ES-I3 (cell line): ENCODE data around the gene LEFTY2.

Source experiments
- H3K36me3 ChIP-seq: 2 replicates; pipeline ENCODE4 v1.6.1; 2013; ENCODE audit warnings: mild to moderate bottlenecking, low read length, control low read depth, moderate library complexity; ENCODE audit not compliant: insufficient read depth
- H3K4me1 ChIP-seq: 2 replicates; pipeline ENCODE4 v1.6.1; 2013; ENCODE audit warnings: mild to moderate bottlenecking, control low read depth, low read length; ENCODE audit not compliant: insufficient read depth
- H3K9ac ChIP-seq: 2 replicates; pipeline ENCODE4 v1.6.1; 2013; ENCODE audit warnings: low read depth, mild to moderate bottlenecking, low read length, moderate library complexity
- H3K9me3 ChIP-seq: 2 replicates; pipeline ENCODE4 v1.6.1; 2013; ENCODE audit warnings: mild to moderate bottlenecking, low read length, moderate library complexity; ENCODE audit not compliant: control insufficient read depth, insufficient read depth

LEFTY2 gene

DNA sequence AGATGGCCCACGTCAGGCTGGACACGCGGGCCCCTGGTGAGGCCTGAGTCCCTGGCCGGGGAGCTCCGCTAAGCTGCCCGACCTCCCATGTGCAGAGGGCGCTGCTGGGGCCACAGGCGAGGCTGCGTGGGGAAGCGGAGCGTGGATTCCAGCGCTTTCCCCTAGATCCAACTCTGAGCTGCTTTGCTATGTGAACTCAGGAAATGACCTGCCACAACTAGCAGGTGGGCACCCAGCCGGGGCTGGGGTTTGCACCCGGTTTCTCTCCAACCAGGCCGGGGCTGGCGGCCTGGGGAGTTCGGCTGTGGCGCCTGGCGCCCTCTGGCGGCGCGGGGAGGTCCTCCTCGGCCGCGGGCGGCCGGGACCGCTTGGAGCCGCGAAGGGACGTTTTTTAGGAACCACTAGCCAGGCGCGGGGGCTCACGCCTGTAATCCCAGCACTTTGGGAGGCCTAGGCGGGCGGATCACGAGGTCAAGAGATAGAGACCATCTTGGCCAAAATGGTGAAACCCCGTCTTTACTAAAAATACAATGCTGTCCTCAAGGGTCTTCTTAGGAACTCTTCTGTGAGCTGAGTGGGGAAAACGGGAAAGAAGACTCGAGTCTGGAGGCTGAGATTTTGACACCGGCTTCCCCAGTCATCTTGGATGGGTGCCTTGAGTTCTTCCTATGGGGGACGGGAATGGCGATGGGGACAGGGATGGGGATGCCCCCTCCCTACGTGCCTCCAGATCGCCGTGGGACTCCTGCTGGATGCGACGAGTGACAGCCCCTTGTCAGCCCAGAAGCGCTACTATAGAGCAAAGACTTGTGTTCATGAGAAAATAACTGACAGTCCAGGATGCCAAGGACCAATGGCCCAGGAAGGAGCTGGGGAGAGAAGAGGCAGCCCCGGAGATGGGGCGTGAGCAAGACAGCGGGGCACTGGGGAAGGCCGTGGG lies 29.6 kb downstream of the LEFTY2 start:
- Histone ChIP-seq H3K36me3 (no peaks in the 10 kb centered on the region), H3K9ac (peak overlapping the region; percentile 32; the same call in 1 of the 2 replicates), H3K4me1 (peaks cover 10% of the 10 kb centered on the region), H3K9me3 (no peaks in the 10 kb centered on the region)

DNA sequence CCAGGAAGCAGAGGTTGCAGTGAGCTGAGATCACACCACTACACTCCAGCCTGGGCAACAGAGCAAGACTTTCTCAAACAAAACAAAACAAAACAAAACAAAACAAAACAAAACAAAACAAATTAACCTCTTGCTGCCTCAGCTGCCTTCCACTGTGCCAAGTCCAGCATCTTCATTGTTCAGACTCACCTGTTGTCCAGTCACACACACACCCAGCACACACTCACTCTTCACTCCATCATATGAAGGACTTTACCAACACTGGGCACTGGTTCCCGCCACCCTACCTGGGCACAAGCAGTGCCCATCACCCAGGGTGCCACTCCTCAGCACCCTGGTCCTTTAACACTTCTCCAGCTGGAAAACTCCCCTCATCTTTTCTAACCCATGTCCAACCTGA lies 31.5 kb downstream of the LEFTY2 start:
- H3K9ac ChIP-seq, result no peak overlapping the region
- H3K36me3 ChIP-seq, result no peaks in the 10 kb centered on the region
- no peaks in the 10 kb centered on the region for H3K9me3 ChIP-seq
- H3K4me1 ChIP-seq, result peaks cover 10% of the 10 kb centered on the region

DNA sequence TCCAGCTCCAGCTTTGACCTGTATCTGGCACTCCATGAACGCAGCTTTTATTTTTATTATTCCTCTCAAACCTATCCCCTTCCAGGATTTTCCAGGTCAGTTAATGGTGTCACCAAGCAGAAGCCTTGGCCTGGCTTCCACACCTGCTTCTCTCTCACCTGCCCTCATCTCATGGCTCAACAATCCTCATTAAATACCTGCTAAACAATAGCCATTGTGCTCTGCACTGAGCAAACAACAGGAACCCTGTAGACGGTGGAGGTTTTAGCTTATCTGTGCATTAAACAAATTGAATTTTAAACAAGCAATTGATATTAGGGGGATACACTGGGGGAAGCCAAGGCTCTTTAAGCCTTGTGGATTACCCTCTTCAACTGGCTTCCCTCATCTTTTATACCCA lies 32.2 kb downstream of the LEFTY2 start:
- Histone ChIP-seq H3K9ac (no peak overlapping the region), H3K9me3 (no peaks in the 10 kb centered on the region), H3K36me3 (no peaks in the 10 kb centered on the region)

DNA sequence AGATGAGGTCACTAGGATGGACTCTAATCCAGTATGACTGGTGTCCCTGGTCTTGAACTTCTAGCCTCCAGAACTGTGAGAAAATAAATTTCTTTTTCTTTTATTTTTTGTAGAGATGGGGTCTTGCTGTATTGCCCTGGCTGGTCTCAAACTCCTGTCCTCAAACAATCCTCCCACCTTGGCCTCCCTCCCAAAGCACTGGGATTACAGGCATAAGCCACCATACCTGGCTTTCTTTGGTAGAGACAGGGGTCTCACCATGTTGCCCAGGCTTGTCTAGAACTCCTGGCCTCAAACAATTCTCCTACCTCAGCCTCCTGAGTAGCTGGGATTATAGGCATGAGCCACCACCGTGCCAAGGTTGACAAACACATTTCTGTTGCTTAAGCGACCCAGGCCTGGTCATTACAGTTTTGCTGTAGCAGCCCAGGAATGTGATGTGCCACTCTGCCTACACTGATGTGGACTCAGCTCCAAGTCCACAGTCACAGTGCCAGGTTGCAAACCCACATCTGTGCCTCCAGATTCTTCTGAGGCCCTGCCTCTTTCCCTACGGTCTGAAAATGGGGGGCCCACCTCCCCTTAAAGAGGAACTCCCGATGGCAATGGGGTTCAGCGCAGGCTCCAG lies 32.9 kb downstream of the LEFTY2 start:
- Histone ChIP-seq H3K36me3 (no peaks in the 10 kb centered on the region), H3K9me3 (no peaks in the 10 kb centered on the region), H3K9ac (no peak overlapping the region), H3K4me1 (peaks cover 10% of the 10 kb centered on the region)

More for the DNA sequence above, 32.2 kb downstream of the LEFTY2 start:
- peaks cover 10% of the 10 kb centered on the region for H3K4me1 ChIP-seq

DNA sequence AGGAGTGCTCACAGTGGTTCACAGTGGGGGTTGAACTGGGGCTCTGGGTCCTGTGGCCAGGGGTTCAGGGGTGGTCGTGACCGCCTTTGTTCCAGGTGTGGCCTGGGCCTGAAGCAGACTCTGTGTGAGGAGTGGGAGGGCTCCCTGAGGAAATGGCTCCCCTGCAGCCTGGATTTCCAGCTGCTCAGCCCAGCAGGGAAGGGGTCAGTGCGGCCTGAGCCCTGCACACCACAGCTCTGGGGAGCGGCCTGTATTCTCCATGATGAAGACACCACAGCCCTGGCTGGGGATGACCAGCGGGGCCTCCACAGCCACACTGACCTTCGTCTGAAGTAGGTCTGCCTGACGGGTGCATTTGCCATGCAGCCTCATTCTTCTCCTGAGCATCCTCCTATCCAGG lies 33.7 kb downstream of the LEFTY2 start:
- H3K9me3 ChIP-seq, result no peaks in the 10 kb centered on the region
- no peak overlapping the region for H3K9ac ChIP-seq
- H3K36me3 ChIP-seq, result no peaks in the 10 kb centered on the region
- H3K4me1 ChIP-seq, result peaks cover 10% of the 10 kb centered on the region

DNA sequence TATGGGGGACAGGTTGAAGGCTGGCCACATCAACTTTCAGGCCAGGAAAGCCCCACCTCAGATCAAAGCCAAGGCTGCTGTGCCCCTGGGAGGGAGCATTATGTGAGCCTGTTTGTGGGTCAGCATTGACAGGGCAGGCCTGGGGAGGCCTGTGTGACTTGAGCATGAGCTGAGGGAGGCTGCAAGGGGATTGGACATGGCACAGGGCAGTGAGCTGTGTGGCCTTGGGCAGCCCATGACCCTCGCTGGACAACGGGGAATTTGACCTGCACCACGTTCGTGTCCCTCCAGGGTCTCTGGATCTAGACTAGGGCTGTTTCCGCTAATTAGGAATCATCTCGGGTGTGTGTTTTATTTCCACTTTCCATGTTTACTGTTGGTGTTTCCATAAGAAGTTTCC lies 34.6 kb downstream of the LEFTY2 start:
- Histone ChIP-seq H3K9ac (no peak overlapping the region), H3K9me3 (no peaks in the 10 kb centered on the region)

DNA sequence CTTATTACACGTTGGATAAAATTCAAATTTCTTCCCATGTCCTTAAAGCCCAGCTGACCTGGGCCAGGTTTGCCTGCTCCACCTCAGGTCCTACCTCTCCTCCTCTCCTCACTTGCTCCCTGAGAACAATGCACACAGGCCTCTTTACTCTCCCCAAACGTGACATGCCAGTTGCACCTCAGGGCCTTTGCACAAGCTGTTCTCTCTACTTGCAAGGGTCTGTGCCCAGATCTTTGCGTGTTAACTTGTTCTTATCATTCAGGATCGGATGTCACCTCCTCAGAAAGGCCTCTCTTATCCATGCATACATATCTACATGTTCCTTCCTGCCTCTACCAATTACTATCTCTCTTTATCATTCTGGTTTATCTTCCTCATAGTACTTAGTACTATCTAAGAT lies 37.4 kb downstream of the LEFTY2 start:
- Histone ChIP-seq H3K36me3 (no peaks in the 10 kb centered on the region), H3K9me3 (no peaks in the 10 kb centered on the region), H3K9ac (no peak overlapping the region), H3K4me1 (peaks cover 14% of the 10 kb centered on the region)

More for the DNA sequence above, 34.6 kb downstream of the LEFTY2 start:
- Histone ChIP-seq H3K4me1 (peaks cover 10% of the 10 kb centered on the region), H3K36me3 (no peaks in the 10 kb centered on the region)

DNA sequence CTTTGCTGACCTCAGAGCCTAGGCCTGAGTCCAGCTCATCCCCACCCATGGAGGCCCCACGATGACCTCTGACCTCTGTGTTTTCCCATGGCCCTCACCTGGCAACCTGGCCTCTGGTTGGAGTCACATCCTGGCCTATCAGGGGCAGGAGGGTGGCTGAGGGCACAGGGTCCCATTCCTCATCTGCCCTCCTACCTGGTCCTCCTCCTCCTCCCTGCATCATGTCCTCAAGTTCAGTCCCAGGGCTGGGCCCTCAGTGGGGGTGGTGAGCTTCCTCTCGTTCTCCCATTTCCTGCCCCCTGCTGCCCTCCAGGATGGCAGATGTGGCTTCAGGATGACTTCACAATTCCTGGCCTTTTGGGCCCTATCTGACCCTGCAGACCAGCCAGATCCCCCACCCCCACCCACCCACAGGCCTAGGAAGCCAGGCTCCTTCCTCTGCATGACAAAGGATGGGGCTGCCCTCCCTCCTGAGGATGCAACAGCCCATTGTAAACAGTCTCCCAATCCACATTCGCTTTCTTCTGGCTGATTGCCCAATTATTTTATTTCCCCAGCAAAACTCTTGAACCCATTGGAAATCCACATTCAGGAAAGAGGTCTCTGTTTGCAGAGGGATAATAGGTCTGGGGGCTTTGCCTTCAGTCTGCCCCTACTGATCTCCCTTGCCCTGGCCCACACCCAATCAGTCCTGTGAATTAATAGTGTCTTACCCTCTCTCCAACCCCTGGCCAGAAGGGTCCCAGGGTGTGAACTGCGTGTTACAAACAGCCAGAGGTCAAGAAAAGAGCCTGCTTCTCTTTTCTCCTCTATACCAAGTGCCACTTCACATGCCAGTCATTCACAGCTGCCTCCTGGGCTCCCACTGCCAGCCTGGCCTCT lies 41.7 kb downstream of the LEFTY2 start:
- H3K9ac ChIP-seq, result no peak overlapping the region

DNA sequence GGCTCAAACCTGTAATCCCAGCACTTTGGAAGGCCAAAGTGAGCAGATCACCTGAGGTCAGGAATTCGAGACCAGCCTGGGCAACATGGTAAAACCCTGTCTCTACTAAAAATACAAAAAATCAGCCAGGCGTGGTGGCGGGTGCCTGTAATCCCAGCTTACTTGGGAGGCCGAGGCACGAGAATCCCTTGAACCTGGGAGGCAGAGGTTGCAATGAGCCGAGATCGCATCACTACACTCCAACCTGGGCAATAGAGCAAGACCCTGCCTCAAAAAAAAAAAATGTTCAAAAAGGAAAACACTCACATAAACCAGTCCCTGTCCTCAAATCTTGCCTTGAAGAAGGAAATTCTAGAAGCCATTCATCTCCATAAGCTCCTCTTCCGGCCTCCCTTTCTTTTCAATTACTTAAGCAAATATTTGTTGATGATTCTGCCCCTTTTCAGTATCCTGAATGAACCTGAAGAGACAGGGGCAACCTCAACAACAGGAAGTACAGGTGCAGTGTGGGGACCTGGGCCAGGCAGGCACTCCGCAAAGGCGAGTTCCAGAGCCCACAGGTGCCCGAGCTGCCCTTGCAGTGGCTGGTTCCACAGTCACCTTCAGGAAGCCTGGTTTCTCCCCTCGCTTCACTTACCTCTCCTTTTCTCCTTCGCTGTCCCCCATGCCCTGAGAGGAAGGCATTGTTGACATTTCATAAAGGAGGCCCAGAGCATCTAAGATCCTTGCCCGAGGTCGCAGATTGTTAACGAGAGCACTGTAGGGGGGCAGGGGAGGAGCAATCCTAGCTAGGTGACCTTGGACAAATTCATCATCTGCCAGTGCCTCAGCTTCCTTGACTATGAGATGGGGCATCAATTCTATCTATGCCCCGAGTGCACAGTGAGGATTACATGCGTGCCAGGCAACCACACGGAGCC lies 43.2 kb downstream of the LEFTY2 start:
- no peaks in the 10 kb centered on the region for H3K9me3 ChIP-seq
- H3K36me3 ChIP-seq, result no peaks in the 10 kb centered on the region
- H3K4me1 ChIP-seq, result peaks cover 32% of the 10 kb centered on the region
- no peak overlapping the region for H3K9ac ChIP-seq

More for the DNA sequence above, 41.7 kb downstream of the LEFTY2 start:
- H3K9me3 ChIP-seq, result no peaks in the 10 kb centered on the region
- peaks cover 32% of the 10 kb centered on the region for H3K4me1 ChIP-seq
- H3K36me3 ChIP-seq, result no peaks in the 10 kb centered on the region

DNA sequence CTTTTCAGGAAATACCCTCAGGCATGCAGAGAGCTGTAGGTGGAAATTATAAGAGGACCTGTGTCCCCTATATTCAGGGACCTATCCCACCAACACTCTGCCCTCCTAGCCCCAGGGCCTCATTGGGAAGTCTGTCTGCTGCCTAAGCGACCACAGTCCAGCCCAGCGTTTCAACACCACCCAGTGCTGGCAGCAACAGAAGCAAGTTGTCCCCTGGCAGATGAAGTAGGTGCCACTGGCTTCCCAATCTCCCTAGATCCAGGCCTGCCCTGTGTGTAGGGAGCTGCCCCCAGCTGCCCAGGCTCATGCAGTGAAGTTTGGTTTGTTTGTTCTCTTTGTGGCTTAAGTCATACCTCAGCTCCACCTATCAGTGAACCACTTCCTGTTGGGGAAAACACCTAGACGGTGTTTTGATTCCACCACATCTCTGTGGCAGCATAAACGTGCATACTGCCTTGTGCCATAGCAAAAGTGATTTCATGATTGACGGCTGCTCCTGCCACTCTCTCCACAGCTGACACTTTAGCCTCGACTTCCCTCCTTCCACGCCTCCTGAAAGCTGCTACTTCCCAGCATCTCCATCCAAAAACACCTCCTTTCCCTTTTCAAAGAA lies 44.0 kb downstream of the LEFTY2 start:
- Histone ChIP-seq H3K9me3 (no peaks in the 10 kb centered on the region), H3K9ac (no peak overlapping the region), H3K36me3 (no peaks in the 10 kb centered on the region), H3K4me1 (peaks cover 32% of the 10 kb centered on the region)

DNA sequence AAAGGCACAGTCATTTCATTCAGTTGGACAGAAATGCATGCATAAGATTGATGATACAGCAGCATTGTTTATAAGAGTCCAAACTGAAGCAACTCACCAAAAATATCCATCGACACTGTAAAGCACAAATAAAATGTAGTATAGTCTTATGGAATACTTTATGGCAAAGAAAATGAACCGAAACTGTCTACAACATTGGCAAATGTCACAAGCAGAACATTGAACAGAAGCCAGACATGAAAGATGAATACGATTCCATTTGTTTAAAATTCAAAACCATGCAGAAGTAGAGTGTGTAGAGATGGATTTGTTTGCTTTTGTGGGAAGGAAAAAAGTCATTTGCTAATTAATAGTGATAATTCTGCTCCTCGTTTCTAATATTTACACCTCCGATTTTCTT lies 44.5 kb downstream of the LEFTY2 start:
- no peak overlapping the region for H3K9ac ChIP-seq
- H3K4me1 ChIP-seq, result peaks cover 32% of the 10 kb centered on the region
- H3K36me3 ChIP-seq, result no peaks in the 10 kb centered on the region
- no peaks in the 10 kb centered on the region for H3K9me3 ChIP-seq

DNA sequence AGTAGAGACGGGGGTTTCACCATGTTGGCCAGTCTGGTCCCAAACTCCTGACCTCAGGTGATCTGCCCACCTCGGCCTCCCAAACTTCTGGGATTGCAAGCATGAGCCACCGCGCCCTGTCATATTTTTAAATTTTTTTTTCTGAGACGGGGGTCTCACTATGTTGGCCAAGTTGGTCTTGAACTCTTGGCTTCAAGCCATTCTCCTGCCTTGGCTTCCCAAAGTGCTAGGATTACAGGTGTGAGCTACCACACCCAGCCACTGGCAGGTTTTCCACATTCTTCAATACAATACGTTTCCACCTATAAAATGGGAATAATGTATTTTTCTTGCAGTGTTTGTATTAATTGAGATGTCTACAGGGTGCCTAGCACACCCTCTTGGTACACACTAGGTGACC lies 48.7 kb downstream of the LEFTY2 start:
- Histone ChIP-seq H3K4me1 (peaks cover 33% of the 10 kb centered on the region), H3K9me3 (no peaks in the 10 kb centered on the region), H3K36me3 (no peaks in the 10 kb centered on the region), H3K9ac (no peak overlapping the region)

DNA sequence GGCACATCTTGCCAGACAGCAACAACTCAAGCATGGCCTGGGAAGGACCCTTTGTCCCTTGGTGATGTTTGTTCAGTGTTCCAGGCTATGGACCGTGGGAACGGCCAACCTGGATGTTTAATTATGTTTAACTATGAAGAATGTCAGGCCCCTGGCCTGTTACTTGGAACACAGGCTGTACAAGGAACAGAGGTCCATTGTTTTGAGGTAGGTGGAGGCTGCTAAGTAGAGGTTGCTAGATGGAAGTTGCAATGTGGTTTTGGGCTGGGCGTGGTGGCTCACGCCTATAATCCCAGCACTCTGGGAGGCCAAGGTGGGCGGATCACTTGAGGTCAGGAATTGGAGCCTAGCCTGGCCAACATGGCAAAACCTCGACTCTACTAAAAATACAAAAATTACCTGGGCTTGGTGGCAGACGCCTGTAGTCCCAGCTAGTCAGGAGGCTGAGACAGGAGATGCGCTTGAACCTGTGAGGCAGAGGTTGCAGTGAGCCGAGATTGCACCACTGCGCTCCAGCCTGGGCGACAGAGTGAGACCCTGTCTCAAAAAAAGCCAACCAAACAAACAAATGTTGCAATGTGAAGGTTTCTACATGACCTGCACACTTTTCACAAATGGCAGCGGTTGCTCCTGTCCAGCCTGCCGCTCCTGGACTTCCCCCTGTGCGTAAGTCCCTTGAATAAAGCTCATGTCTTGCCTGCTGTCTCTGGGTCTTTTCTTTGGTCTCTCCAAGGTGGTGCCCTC lies 49.6 kb downstream of the LEFTY2 start:
- Histone ChIP-seq H3K9ac (no peak overlapping the region), H3K9me3 (no peaks in the 10 kb centered on the region), H3K36me3 (no peaks in the 10 kb centered on the region), H3K4me1 (peaks cover 24% of the 10 kb centered on the region)
